C1 segment of cervical spinal cord (tissue), 14 donors: ENCODE measurements around the gene DACT1.
A peak's percentile ranks its signal among the peaks of the same experiment; 100 is the strongest.

Experiments used
- DNase-seq, 14 donors: peaks; one replicate each; lab custom pipeline; 2025; lab: John Stamatoyannopoulos, UW

The DACT1 gene

GRCh38 chr14:58666737-58667136, 29.0 kb downstream of the DACT1 start:
- no peak for DNase-seq

GRCh38 chr14:58667900-58668299, 30.1 kb downstream of the DACT1 start:
- DNase-seq, result no peak

GRCh38 chr14:58668848-58669480, 31.2 kb downstream of the DACT1 start:
- no peak for DNase-seq

GRCh38 chr14:58669556-58670200, 31.9 kb downstream of the DACT1 start:
- DNase-seq, result no peak

GRCh38 chr14:58671024-58671423, 33.3 kb downstream of the DACT1 start:
- no peak for DNase-seq

- no peak for DNase-seq
Measured at GRCh38 chr14:58671436-58671835, 33.7 kb downstream of the DACT1 start.

GRCh38 chr14:58673722-58674121, 36.0 kb downstream of the DACT1 start:
- DNase-seq, result no peak

GRCh38 chr14:58677001-58677400, 39.2 kb downstream of the DACT1 start:
- DNase-seq, result no peak

GRCh38 chr14:58677517-58677916, 39.8 kb downstream of the DACT1 start:
- no peak for DNase-seq

- DNase-seq, result no peak
Measured at GRCh38 chr14:58677996-58678395, 40.2 kb downstream of the DACT1 start.

- DNase-seq, result no peak
Measured at GRCh38 chr14:58680698-58681097, 42.9 kb downstream of the DACT1 start.

GRCh38 chr14:58687232-58687795, 49.6 kb downstream of the DACT1 start:
- no peak for DNase-seq

GRCh38 chr14:58690801-58691516, 53.2 kb downstream of the DACT1 start:
- DNase-seq, result no peak

- DNase-seq, result no peak
Measured at GRCh38 chr14:58693048-58693447, 55.3 kb downstream of the DACT1 start.

- no peak for DNase-seq
Measured at GRCh38 chr14:58695514-58695913, 57.8 kb downstream of the DACT1 start.

GRCh38 chr14:58697266-58697929, 59.6 kb downstream of the DACT1 start:
- peak in 1 of 14 donors; percentile 40 for DNase-seq
